A549 (cell line): ENCODE results near the gene GNG12. TPM values are rescaled to one million over a fixed set of nuclear protein-coding genes. Genes with fewer than 3 reads are reported as not detected.

Experiments used
- ATAC-seq, 2 experiments: fragments of 200-7000 bp in 1 of 2; fragments of >200 bp in 1 of 2; cut with Nextera tagmentation in 1 of 2; cut with Tn5 transposase in 1 of 2; 3 replicates each; pipeline versions ENCODE4 v1.8.0 to v1.9.1; 2018 to 2020; ENCODE audit warnings: mild to moderate bottlenecking in 1 of 2, moderate library complexity in 1 of 2
- CTCF ChIA-PET: fragments of 300-600 bp; sonication (Branson Sonifier 250); formaldehyde crosslinking; extraction: SDS; loops from one replicate; lab custom pipeline; 2021; ENCODE audit warnings: antibody characterized with exemption, inconsistent platforms; lab: Yijun Ruan, JAX
- POLR2A ChIA-PET: fragments of 350-600 bp; formaldehyde crosslinking; extraction: SDS; loops from one replicate; lab custom pipeline; 2021; ENCODE audit warnings: antibody characterized with exemption, inconsistent platforms; lab: Yijun Ruan, JAX
- DNase-seq, 2 experiments: peaks; one replicate each; pipeline versions ENCODE4 v3.0.0 to v3.0.0-alpha.2; 2011 to 2016; ENCODE audit warnings: low read depth in 1 of 2, low spot score in 1 of 2
- FAIRE-seq: peaks from 2 replicates; lab custom pipeline; 2011; peaks lifted over from hg19 to GRCh38; lab: Jason Lieb, UNC
- H3K27ac ChIP-seq, 2 experiments: fragments of >200 bp; sonication (Bioruptor Twin); formaldehyde crosslinking; 3 replicates each; pipeline ENCODE4 v1.5.1; 2016 to 2017
- H3K4me1 ChIP-seq: fragments of >200 bp; sonication (Bioruptor Twin); formaldehyde crosslinking; 3 replicates; pipeline ENCODE4 v1.6.1; 2016
- H3K4me2 ChIP-seq: fragments of >200 bp; sonication (Bioruptor Twin); formaldehyde crosslinking; 3 replicates; pipeline ENCODE4 v1.6.1; 2016
- H3K4me3 ChIP-seq: fragments of >200 bp; sonication (Bioruptor Twin); formaldehyde crosslinking; 3 replicates; pipeline ENCODE4 v1.5.1; 2016
- H3K9me3 ChIP-seq: fragments of >200 bp; sonication (Bioruptor Twin); formaldehyde crosslinking; 3 replicates; pipeline ENCODE4 v1.6.1; 2016
- ATOH8 ChIP-seq: fragments of 250-450 bp; sonication (Bioruptor Pico); IDR thresholded peaks from 2 replicates; pipeline ENCODE4 v1.5.0; 2020; ENCODE audit warnings: low read depth, mild to moderate bottlenecking, moderate library complexity
- CBX2 ChIP-seq: fragments of 200-600 bp; sonication (generic); IDR thresholded peaks from 2 replicates; pipeline ENCODE4 v1.6.1; 2016; ENCODE audit warnings: low read depth, mild to moderate bottlenecking, borderline replicate concordance
- CEBPB ChIP-seq, 2 experiments: fragments of >200 bp in 1 of 2; sonication (Bioruptor Twin) in 1 of 2; formaldehyde crosslinking in 1 of 2; IDR thresholded peaks; 2 replicates each; pipeline ENCODE4 v1.6.1; 2012 to 2016
- E2F6 ChIP-seq: IDR thresholded peaks from 2 replicates; pipeline ENCODE4 v1.6.1; 2012; ENCODE audit warnings: low read depth, borderline replicate concordance
- ELK1 ChIP-seq: fragments of 150-350 bp; IDR thresholded peaks from 2 replicates; pipeline ENCODE4 v1.6.1; 2014; ENCODE audit warnings: low read depth, mild to moderate bottlenecking, low read length
- EP300 ChIP-seq, 2 experiments: fragments of >200 bp; sonication (Bioruptor Twin); formaldehyde crosslinking; IDR thresholded peaks; 2 replicates in 1 of 2; 3 replicates in 1 of 2; pipeline ENCODE4 v1.6.1; 2016 to 2017
- ESRRA ChIP-seq: fragments of 150-350 bp; IDR thresholded peaks from 2 replicates; pipeline ENCODE4 v1.6.1; 2014; ENCODE audit warnings: mild to moderate bottlenecking, low read length, borderline replicate concordance
- FOSB ChIP-seq: fragments of 250-450 bp; sonication (Bioruptor Pico); IDR thresholded peaks from 2 replicates; pipeline ENCODE4 v1.5.0; 2020; ENCODE audit warnings: mild to moderate bottlenecking, moderate library complexity
- FOSL2 ChIP-seq, 2 experiments: fragments of 450-650 bp in 1 of 2; fragments of >200 bp in 1 of 2; sonication (Bioruptor Twin) in 1 of 2; formaldehyde crosslinking; IDR thresholded peaks; 2 replicates each; pipeline versions ENCODE4 v1.5.0 to v1.6.1; 2016 to 2020; ENCODE audit warnings: mild to moderate bottlenecking in 1 of 2, moderate library complexity in 1 of 2
- HMGXB4 ChIP-seq: fragments of 250-450 bp; sonication (Bioruptor Pico); IDR thresholded peaks from 2 replicates; pipeline ENCODE4 v1.5.0; 2021; ENCODE audit warnings: mild to moderate bottlenecking, moderate library complexity, borderline replicate concordance
- JUNB ChIP-seq: fragments of >200 bp; sonication (Bioruptor Twin); formaldehyde crosslinking; IDR thresholded peaks from 2 replicates; pipeline ENCODE4 v1.6.1; 2016
- RAD21 ChIP-seq, 2 experiments: fragments of >200 bp in 1 of 2; sonication (Bioruptor Twin) in 1 of 2; formaldehyde crosslinking in 1 of 2; IDR thresholded peaks in 1 of 2; conservative IDR thresholded peaks in 1 of 2; 2 replicates in 1 of 2; 3 replicates in 1 of 2; pipeline ENCODE4 v1.6.1; 2012 to 2018; ENCODE audit warnings: inconsistent platforms in 1 of 2
- RARB ChIP-seq: fragments of 250-450 bp; sonication (Bioruptor Pico); IDR thresholded peaks from 2 replicates; pipeline ENCODE4 v1.8.0; 2021; ENCODE audit warnings: mild to moderate bottlenecking, moderate library complexity
- REST ChIP-seq: fragments of 200-600 bp; sonication (generic); IDR thresholded peaks from 2 replicates; pipeline ENCODE4 v1.6.1; 2016; ENCODE audit warnings: antibody characterized with exemption, mild to moderate bottlenecking, moderate library complexity
- RFX5 ChIP-seq: fragments of 450-650 bp; IDR thresholded peaks from 2 replicates; pipeline ENCODE4 v1.7.1; 2014; ENCODE audit warnings: antibody characterized with exemption, mild to moderate bottlenecking, moderate library complexity
- RNF2 ChIP-seq: fragments of 200-600 bp; sonication (generic); IDR thresholded peaks from 2 replicates; pipeline ENCODE4 v1.6.1; 2016; ENCODE audit warnings: low read depth, mild to moderate bottlenecking, antibody characterized with exemption, moderate library complexity, borderline replicate concordance
- ZNF302 ChIP-seq: fragments of 250-450 bp; sonication (Bioruptor Pico); IDR thresholded peaks from 2 replicates; pipeline ENCODE4 v1.9.0; 2021; ENCODE audit warnings: inconsistent platforms, mild to moderate bottlenecking, moderate library complexity
- ZSCAN20 ChIP-seq: fragments of 250-450 bp; sonication (Bioruptor Pico); IDR thresholded peaks from 2 replicates; pipeline ENCODE4 v1.8.0; 2022; ENCODE audit warnings: mild to moderate bottlenecking, moderate library complexity
- WGBS: methylation state at CpG from one replicate; pipeline ENCODE4 v1.1.6; 2017; ENCODE audit errors: missing lambda C conversion rate; 5-methylcytosine and 5-hydroxymethylcytosine counted together
- polyA plus RNA-seq, 4 experiments: library from polyadenylated mRNA; depleted of rRNA in 3 of 4; stranded (reverse); fragments of >200 nt; fragmentation: RNase III in 1 of 4; extraction: RNeasy Plus Mini Kit Qiagen cat#74134 plus additional on column Dnase treatment in 1 of 4; gene quantifications; 2 replicates in 3 of 4; 3 replicates in 1 of 4; pipeline ENCODE4 v1.2.3, GENCODE V29; 2011 to 2017

GNG12 gene
- polyA plus RNA-seq, 2 of the 4 experiments (the other 2 are of a cell fraction), result 91.8 to 132 TPM

- ATAC-seq (no peak), FAIRE-seq (no peak), DNase-seq (no peak)
- Histone ChIP-seq H3K4me3 (no peak overlapping the region), H3K9me3 (no peaks in the 10 kb centered on the region), H3K4me2 (no peak overlapping the region), H3K4me1 (peaks cover 10% of the 10 kb centered on the region; the same call in 2 of the 3 replicates), H3K27ac (no peak overlapping the region)
- ChIA-PET CTCF (interaction anchor here (1.5 to 2.0 kb wide), 2 partner anchors 116 kb away, joined by 4 to 10 read pairs; no protein-coding TSS in a partner anchor), POLR2A (no interaction called here)
- whole genome bisulfite sequencing, result 93% methylated on average over 2 of the region's 2 CpGs
- no peak for TF ChIP-seq RFX5
Observed at GRCh38 chr1:67677408-67677807, 155.9 kb downstream of the GNG12 start.

GRCh38 chr1:67676946-67677345 is 156.3 kb downstream of the GNG12 start:
- Histone ChIP-seq H3K9me3 (no peaks in the 10 kb centered on the region), H3K4me3 (no peak overlapping the region), H3K4me1 (peaks cover 6% of the 10 kb centered on the region; the same call in 2 of the 3 replicates), H3K27ac (no peak overlapping the region), H3K4me2 (no peak overlapping the region)
- FAIRE-seq (no peak), ATAC-seq (no peak), DNase-seq (no peak)
- 69% methylated on average over 2 of the region's 2 CpGs for WGBS
- ChIA-PET POLR2A (no interaction called here), CTCF (interaction anchor here (2.0 kb wide), 1 partner anchor 115 kb away, joined by 10 read pairs; no protein-coding TSS in a partner anchor)
- TF ChIP-seq JUNB (no peak), FOSL2 (IDR thresholded peaks at IDR 0.05) (no peak), FOSL2 (CRISPR knock-in tag; IDR thresholded peaks at IDR 0.05) (no peak), ELK1 (no peak), ZNF302 (CRISPR knock-in tag) (no peak), EP300 (IDR thresholded peaks at IDR 0.05) (no peak), E2F6 (no peak)

GRCh38 chr1:67676287-67676686 is 157.0 kb downstream of the GNG12 start:
- Histone ChIP-seq H3K4me1 (peaks cover 5% of the 10 kb centered on the region; the same call in 2 of the 3 replicates), H3K27ac (no peak overlapping the region), H3K9me3 (no peaks in the 10 kb centered on the region), H3K4me3 (no peak overlapping the region), H3K4me2 (no peak overlapping the region)
- 95% methylated on average over 2 of the region's 2 CpGs for WGBS
- POLR2A ChIA-PET, result no interaction called here
- FAIRE-seq (no peak), DNase-seq (no peak), ATAC-seq (no peak)
- CTCF ChIA-PET, result interaction anchor here (2.0 kb wide), 1 partner anchor 115 kb away, joined by 10 read pairs; no protein-coding TSS in a partner anchor
- TF ChIP-seq RAD21 (conservative IDR thresholded peaks at IDR 0.05 in 1 of 2, IDR thresholded peaks at IDR 0.05 in 1 of 2) (no peak), ZSCAN20 (no peak), ATOH8 (CRISPR knock-in tag) (no peak), FOSB (CRISPR knock-in tag) (no peak), CEBPB (IDR thresholded peaks at IDR 0.05) (no peak), HMGXB4 (no peak), RNF2 (no peak), CBX2 (no peak), RARB (no peak), ESRRA (no peak), REST (no peak)
